GM23338 (cell line): ENCODE data around the gene FARP1. TPM values are rescaled to one million over a fixed set of nuclear protein-coding genes. Genes with fewer than 3 reads are reported as not detected.

Experiments used
- ATAC-seq: fragments of 200-7000 bp; cut with Tn5 transposase; 3 replicates; pipeline ENCODE4 v1.9.1; 2020
- DNase-seq: peaks from one replicate; pipeline ENCODE4 v3.0.0-alpha.2; 2015; ENCODE audit warnings: low spot score
- H2AFZ ChIP-seq: fragments of 200-600 bp; sonication (generic); 2 replicates; pipeline ENCODE4 v1.8.0; 2016; ENCODE audit warnings: antibody characterized with exemption, mild to moderate bottlenecking, moderate library complexity
- H3F3A ChIP-seq: fragments of 200-600 bp; sonication (generic); replicated peaks from 2 replicates; pipeline ENCODE4 v1.8.0; 2017; ENCODE audit warnings: antibody characterized with exemption, mixed run types, low read depth
- H3K27ac ChIP-seq: fragments of 200-600 bp; sonication (generic); 2 replicates; pipeline ENCODE4 v1.6.1; 2016; ENCODE audit warnings: low read depth
- H3K27me3 ChIP-seq: fragments of 200-600 bp; sonication (generic); 2 replicates; pipeline ENCODE4 v1.8.0; 2016; ENCODE audit warnings: mild to moderate bottlenecking, mixed run types, moderate library complexity; ENCODE audit not compliant: insufficient read depth
- H3K36me3 ChIP-seq: fragments of 200-600 bp; sonication (generic); 2 replicates; pipeline ENCODE4 v1.8.0; 2016; ENCODE audit warnings: mild to moderate bottlenecking; ENCODE audit not compliant: insufficient read depth
- H3K4me1 ChIP-seq: fragments of 200-600 bp; sonication (generic); 2 replicates; pipeline ENCODE4 v1.8.0; 2016; ENCODE audit warnings: mild to moderate bottlenecking, moderate library complexity; ENCODE audit not compliant: insufficient read depth
- H3K4me2 ChIP-seq: fragments of 200-600 bp; sonication (generic); 2 replicates; pipeline ENCODE4 v1.7.1; 2017; ENCODE audit warnings: mixed run types
- H3K4me3 ChIP-seq: fragments of 200-600 bp; sonication (generic); 2 replicates; pipeline ENCODE4 v1.6.1; 2016; ENCODE audit warnings: mixed run types
- H3K79me2 ChIP-seq: fragments of 200-600 bp; sonication (generic); replicated peaks from 2 replicates; pipeline ENCODE4 v1.8.0; 2017; ENCODE audit warnings: mild to moderate bottlenecking; ENCODE audit not compliant: insufficient read depth
- H3K9me2 ChIP-seq: fragments of 200-600 bp; sonication (generic); 2 replicates; pipeline ENCODE4 v1.8.0; 2017; ENCODE audit not compliant: insufficient read depth
- H4K20me1 ChIP-seq: fragments of 200-600 bp; sonication (generic); replicated peaks from 2 replicates; pipeline ENCODE4 v1.8.0; 2017; ENCODE audit warnings: mild to moderate bottlenecking; ENCODE audit not compliant: insufficient read depth
- H3K27ac Mint-ChIP-seq: 2 replicates; pipeline ENCODE4 v1.8.0; 2020; ENCODE audit warnings: inconsistent platforms, mild to moderate bottlenecking, moderate library complexity, mixed read lengths
- H3K27me3 Mint-ChIP-seq: 3 replicates; pipeline ENCODE4 v1.8.0; 2022; ENCODE audit warnings: low read depth, mild to moderate bottlenecking, moderate library complexity, mixed read lengths, inconsistent platforms; ENCODE audit not compliant: insufficient read depth, poor library complexity
- H3K36me3 Mint-ChIP-seq: 3 replicates; pipeline ENCODE4 v1.8.0; 2021; ENCODE audit warnings: low read depth, mild to moderate bottlenecking, inconsistent platforms, moderate library complexity, mixed read lengths
- H3K4me1 Mint-ChIP-seq: 3 replicates; pipeline ENCODE4 v1.8.0; 2020; ENCODE audit warnings: mild to moderate bottlenecking, inconsistent platforms, mixed read lengths
- H3K4me3 Mint-ChIP-seq: 3 replicates; pipeline ENCODE4 v1.8.0; 2021; ENCODE audit warnings: moderate library complexity, mild to moderate bottlenecking, inconsistent platforms, mixed read lengths
- H3K9me3 Mint-ChIP-seq: 3 replicates; pipeline ENCODE4 v1.8.0; 2020; ENCODE audit warnings: moderate library complexity, mild to moderate bottlenecking, inconsistent platforms, mixed read lengths
- CREB1 ChIP-seq: fragments of 250-450 bp; sonication (Bioruptor Pico); IDR thresholded peaks from 2 replicates; pipeline ENCODE4 v1.5.0; 2020; ENCODE audit warnings: low read depth, mild to moderate bottlenecking, moderate library complexity
- EZH2 ChIP-seq: fragments of 200-600 bp; sonication (generic); IDR thresholded peaks from one replicate; pipeline ENCODE4 v1.8.0; 2017; ENCODE audit warnings: antibody characterized with exemption, mild to moderate bottlenecking, low read depth; ENCODE audit not compliant: unreplicated experiment
- EZH2phosphoT487 ChIP-seq: fragments of 200-600 bp; sonication (generic); IDR thresholded peaks from one replicate; pipeline ENCODE4 v1.8.1; 2018; ENCODE audit warnings: antibody characterized with exemption; ENCODE audit not compliant: unreplicated experiment
- JUNB ChIP-seq: IDR thresholded peaks from one replicate; pipeline ENCODE4 v1.6.1; 2016; ENCODE audit warnings: antibody characterized with exemption; ENCODE audit not compliant: unreplicated experiment
- NANOG ChIP-seq: IDR thresholded peaks from 2 replicates; pipeline ENCODE4 v1.6.1; 2016; ENCODE audit warnings: antibody characterized with exemption, borderline replicate concordance
- POLR2AphosphoS5 ChIP-seq: IDR thresholded peaks from 2 replicates; pipeline ENCODE4 v1.6.1; 2016; ENCODE audit warnings: antibody characterized with exemption, low read depth
- STAT1 ChIP-seq: IDR thresholded peaks from one replicate; pipeline ENCODE4 v1.6.1; 2016; ENCODE audit warnings: antibody characterized with exemption; ENCODE audit not compliant: unreplicated experiment
- ZNF331 ChIP-seq: fragments of 250-450 bp; sonication (Bioruptor Pico); IDR thresholded peaks from 2 replicates; pipeline ENCODE4 v1.5.0; 2020; ENCODE audit warnings: low read depth, mild to moderate bottlenecking, moderate library complexity
- polyA plus RNA-seq: library from polyadenylated mRNA; unstranded; fragments of >200 nt; fragmentation: Nextera tagmentation; extraction: Ambion mirVana; gene quantifications from 2 replicates; pipeline ENCODE4 v1.2.1, GENCODE V29; 2016
- total RNA-seq: library from RNA; depleted of rRNA; stranded (reverse); fragments of >200 nt; shearing (Covaris generic); gene quantifications from 2 replicates; pipeline ENCODE4 v1.2.3, GENCODE V29; 2014
- TF ChIP-seq, protein P1 (sequence below): fragments of 250-450 bp; sonication (Bioruptor Pico); IDR thresholded peaks from 2 replicates; pipeline ENCODE4 v1.5.0; 2020; ENCODE audit warnings: mild to moderate bottlenecking, moderate library complexity
- TF ChIP-seq, protein P2 (sequence below): IDR thresholded peaks from 2 replicates; pipeline ENCODE4 v1.6.1; 2016; ENCODE audit warnings: antibody characterized with exemption
- TF ChIP-seq, protein P3 (sequence below), 2 experiments: fragments of 200-600 bp in 1 of 2; sonication (generic) in 1 of 2; conservative IDR thresholded peaks; 2 replicates each; pipeline versions ENCODE4 v1.5.1 to v1.6.1; 2016 to 2017; ENCODE audit warnings: antibody characterized with exemption in 2 of 2, low read depth in 2 of 2, mild to moderate bottlenecking in 2 of 2, moderate library complexity in 1 of 2
- TF ChIP-seq, protein P4 (sequence below): IDR thresholded peaks from one replicate; pipeline ENCODE4 v1.6.1; 2018; ENCODE audit warnings: antibody characterized with exemption; ENCODE audit not compliant: unreplicated experiment

Gene FARP1
- total and polyA plus RNA-seq, 2 experiments from 2014 or later = 53.6 to 82.5 TPM

DNA sequence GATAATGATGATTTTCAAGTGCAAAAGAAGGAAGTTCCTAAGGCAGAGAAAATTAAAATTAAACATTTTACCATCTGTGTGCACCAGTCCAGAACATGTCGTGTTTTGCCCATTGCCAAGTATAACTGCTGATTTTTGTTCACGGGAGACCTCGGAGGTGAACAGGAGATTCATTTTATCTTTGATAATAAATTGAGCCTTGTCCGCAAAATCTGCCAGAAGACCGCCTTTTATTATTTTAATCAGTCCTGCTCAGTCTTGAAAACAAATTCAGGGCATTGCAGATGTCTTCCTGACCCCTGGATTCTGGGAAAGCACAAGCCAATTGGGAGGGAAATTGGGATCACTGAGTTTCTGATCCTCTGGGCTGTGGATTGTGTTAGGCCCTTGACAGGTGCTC is 268.1 kb downstream of the FARP1 start (continued):
- TF ChIP-seq, protein P1, sequence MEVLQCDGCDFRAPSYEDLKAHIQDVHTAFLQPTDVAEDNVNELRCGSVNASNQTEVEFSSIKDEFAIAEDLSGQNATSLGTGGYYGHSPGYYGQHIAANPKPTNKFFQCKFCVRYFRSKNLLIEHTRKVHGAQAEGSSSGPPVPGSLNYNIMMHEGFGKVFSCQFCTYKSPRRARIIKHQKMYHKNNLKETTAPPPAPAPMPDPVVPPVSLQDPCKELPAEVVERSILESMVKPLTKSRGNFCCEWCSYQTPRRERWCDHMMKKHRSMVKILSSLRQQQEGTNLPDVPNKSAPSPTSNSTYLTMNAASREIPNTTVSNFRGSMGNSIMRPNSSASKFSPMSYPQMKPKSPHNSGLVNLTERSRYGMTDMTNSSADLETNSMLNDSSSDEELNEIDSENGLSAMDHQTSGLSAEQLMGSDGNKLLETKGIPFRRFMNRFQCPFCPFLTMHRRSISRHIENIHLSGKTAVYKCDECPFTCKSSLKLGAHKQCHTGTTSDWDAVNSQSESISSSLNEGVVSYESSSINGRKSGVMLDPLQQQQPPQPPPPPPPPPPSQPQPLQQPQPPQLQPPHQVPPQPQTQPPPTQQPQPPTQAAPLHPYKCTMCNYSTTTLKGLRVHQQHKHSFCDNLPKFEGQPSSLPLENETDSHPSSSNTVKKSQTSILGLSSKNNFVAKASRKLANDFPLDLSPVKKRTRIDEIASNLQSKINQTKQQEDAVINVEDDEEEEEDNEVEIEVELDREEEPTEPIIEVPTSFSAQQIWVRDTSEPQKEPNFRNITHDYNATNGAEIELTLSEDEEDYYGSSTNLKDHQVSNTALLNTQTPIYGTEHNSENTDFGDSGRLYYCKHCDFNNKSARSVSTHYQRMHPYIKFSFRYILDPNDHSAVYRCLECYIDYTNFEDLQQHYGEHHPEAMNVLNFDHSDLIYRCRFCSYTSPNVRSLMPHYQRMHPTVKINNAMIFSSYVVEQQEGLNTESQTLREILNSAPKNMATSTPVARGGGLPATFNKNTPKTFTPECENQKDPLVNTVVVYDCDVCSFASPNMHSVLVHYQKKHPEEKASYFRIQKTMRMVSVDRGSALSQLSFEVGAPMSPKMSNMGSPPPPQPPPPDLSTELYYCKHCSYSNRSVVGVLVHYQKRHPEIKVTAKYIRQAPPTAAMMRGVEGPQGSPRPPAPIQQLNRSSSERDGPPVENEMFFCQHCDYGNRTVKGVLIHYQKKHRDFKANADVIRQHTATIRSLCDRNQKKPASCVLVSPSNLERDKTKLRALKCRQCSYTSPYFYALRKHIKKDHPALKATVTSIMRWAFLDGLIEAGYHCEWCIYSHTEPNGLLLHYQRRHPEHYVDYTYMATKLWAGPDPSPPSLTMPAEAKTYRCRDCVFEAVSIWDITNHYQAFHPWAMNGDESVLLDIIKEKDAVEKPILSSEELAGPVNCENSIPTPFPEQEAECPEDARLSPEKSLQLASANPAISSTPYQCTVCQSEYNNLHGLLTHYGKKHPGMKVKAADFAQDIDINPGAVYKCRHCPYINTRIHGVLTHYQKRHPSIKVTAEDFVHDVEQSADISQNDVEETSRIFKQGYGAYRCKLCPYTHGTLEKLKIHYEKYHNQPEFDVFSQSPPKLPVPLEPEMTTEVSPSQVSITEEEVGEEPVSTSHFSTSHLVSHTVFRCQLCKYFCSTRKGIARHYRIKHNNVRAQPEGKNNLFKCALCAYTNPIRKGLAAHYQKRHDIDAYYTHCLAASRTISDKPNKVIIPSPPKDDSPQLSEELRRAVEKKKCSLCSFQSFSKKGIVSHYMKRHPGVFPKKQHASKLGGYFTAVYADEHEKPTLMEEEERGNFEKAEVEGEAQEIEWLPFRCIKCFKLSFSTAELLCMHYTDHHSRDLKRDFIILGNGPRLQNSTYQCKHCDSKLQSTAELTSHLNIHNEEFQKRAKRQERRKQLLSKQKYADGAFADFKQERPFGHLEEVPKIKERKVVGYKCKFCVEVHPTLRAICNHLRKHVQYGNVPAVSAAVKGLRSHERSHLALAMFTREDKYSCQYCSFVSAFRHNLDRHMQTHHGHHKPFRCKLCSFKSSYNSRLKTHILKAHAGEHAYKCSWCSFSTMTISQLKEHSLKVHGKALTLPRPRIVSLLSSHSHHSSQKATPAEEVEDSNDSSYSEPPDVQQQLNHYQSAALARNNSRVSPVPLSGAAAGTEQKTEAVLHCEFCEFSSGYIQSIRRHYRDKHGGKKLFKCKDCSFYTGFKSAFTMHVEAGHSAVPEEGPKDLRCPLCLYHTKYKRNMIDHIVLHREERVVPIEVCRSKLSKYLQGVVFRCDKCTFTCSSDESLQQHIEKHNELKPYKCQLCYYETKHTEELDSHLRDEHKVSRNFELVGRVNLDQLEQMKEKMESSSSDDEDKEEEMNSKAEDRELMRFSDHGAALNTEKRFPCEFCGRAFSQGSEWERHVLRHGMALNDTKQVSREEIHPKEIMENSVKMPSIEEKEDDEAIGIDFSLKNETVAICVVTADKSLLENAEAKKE (CRISPR knock-in tag) = no peak
- TF ChIP-seq, protein P2, sequence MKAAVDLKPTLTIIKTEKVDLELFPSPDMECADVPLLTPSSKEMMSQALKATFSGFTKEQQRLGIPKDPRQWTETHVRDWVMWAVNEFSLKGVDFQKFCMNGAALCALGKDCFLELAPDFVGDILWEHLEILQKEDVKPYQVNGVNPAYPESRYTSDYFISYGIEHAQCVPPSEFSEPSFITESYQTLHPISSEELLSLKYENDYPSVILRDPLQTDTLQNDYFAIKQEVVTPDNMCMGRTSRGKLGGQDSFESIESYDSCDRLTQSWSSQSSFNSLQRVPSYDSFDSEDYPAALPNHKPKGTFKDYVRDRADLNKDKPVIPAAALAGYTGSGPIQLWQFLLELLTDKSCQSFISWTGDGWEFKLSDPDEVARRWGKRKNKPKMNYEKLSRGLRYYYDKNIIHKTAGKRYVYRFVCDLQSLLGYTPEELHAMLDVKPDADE = no peak
- TF ChIP-seq EZH2 = no peak

DNA sequence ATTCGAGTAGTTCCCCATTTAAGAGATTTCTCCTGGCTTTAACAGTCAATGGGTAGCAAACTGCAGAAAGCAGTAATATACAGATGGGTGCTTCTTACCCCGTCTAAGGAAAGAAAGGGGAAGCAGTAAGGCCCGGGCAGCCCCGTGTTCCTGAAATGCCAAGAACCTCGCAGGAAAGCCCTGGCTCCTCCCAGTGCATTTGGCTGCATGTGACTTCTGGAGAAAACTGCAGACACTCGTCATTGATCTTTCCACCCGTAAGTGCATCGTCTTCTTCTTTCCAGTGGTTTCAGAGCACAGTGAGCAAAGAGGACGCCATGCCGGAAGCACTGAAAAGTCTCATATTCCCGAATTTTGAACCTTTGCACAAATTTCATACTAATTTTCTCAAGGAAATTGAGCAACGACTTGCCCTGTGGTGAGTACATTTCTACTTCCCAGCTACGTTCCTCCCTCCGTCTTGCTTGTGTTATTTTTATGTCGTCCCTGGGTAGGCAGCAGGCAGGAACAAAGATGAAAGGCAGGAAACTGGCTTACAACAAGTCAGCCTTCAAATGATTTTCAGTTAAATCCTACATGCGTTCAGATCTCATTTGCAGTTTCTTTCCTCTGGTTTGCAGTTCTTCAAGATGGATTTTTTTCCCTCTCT is 268.8 kb downstream of the FARP1 start:
- Histone ChIP-seq H3K79me2 (no peaks in the 10 kb centered on the region), H3K36me3 (no peaks in the 10 kb centered on the region; the same call in 1 of the 2 replicates), H3K27me3 (no peaks in the 10 kb centered on the region), H3K4me2 (no peak overlapping the region), H4K20me1 (no peaks in the 10 kb centered on the region; the same call in 1 of the 2 replicates), H2AFZ (no peak overlapping the region), H3K4me1 (no peaks in the 10 kb centered on the region), H3K4me3 (no peak overlapping the region), H3K9me2 (no peaks in the 10 kb centered on the region), H3K27ac (peak overlapping the region; percentile 80; the same call in 1 of the 2 replicates), H3F3A (no peaks in the 10 kb centered on the region)
- no peak for ATAC-seq
- Mint-ChIP-seq H3K27me3 (peaks cover 4% of the 10 kb centered on the region), H3K36me3 (peaks cover 25% of the 10 kb centered on the region), H3K4me1 (no peaks in the 10 kb centered on the region; the same call in 2 of the 3 replicates), H3K9me3 (no peaks in the 10 kb centered on the region), H3K4me3 (no peak overlapping the region), H3K27ac (no peak overlapping the region)
- no peak for DNase-seq
- TF ChIP-seq, protein P3, sequence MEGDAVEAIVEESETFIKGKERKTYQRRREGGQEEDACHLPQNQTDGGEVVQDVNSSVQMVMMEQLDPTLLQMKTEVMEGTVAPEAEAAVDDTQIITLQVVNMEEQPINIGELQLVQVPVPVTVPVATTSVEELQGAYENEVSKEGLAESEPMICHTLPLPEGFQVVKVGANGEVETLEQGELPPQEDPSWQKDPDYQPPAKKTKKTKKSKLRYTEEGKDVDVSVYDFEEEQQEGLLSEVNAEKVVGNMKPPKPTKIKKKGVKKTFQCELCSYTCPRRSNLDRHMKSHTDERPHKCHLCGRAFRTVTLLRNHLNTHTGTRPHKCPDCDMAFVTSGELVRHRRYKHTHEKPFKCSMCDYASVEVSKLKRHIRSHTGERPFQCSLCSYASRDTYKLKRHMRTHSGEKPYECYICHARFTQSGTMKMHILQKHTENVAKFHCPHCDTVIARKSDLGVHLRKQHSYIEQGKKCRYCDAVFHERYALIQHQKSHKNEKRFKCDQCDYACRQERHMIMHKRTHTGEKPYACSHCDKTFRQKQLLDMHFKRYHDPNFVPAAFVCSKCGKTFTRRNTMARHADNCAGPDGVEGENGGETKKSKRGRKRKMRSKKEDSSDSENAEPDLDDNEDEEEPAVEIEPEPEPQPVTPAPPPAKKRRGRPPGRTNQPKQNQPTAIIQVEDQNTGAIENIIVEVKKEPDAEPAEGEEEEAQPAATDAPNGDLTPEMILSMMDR (conservative IDR thresholded peaks at IDR 0.05; ENCODE audit: low read depth in 2 of 2) = no peak
- TF ChIP-seq NANOG = no peak
- TF ChIP-seq POLR2AphosphoS5 = no peak
- no peak for TF ChIP-seq EZH2phosphoT487
- TF ChIP-seq JUNB = no peak
- TF ChIP-seq, protein P4, sequence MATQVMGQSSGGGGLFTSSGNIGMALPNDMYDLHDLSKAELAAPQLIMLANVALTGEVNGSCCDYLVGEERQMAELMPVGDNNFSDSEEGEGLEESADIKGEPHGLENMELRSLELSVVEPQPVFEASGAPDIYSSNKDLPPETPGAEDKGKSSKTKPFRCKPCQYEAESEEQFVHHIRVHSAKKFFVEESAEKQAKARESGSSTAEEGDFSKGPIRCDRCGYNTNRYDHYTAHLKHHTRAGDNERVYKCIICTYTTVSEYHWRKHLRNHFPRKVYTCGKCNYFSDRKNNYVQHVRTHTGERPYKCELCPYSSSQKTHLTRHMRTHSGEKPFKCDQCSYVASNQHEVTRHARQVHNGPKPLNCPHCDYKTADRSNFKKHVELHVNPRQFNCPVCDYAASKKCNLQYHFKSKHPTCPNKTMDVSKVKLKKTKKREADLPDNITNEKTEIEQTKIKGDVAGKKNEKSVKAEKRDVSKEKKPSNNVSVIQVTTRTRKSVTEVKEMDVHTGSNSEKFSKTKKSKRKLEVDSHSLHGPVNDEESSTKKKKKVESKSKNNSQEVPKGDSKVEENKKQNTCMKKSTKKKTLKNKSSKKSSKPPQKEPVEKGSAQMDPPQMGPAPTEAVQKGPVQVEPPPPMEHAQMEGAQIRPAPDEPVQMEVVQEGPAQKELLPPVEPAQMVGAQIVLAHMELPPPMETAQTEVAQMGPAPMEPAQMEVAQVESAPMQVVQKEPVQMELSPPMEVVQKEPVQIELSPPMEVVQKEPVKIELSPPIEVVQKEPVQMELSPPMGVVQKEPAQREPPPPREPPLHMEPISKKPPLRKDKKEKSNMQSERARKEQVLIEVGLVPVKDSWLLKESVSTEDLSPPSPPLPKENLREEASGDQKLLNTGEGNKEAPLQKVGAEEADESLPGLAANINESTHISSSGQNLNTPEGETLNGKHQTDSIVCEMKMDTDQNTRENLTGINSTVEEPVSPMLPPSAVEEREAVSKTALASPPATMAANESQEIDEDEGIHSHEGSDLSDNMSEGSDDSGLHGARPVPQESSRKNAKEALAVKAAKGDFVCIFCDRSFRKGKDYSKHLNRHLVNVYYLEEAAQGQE = no peak
- TF ChIP-seq STAT1 = no peak
- no peak for TF ChIP-seq ZNF331
- no peak for TF ChIP-seq EZH2
- no peak for TF ChIP-seq CREB1 (CRISPR knock-in tag)
